Inflammatory macrophage treated with lipopolysaccharide for 1 hour (primary cell): ENCODE data around the gene UFM1.
"Not testable (repeated sequence)": the region's sequence is repeated elsewhere in the genome, so short reads cannot be mapped to it uniquely, and the experiment has no call there.

Source experiments
- DNase-seq, 2 donors: peaks; one replicate each; pipeline ENCODE4 v3.0.0-alpha.2; 2020 to 2022

The UFM1 gene

GRCh38 chr13:38349390-38350113 lies at the start of gene UFM1:
Gene UFM1 (plus strand): TSS chr13:38349851. CDS start chr13:38349920, 69 bp downstream.
- peak; percentile 92 to 94 for DNase-seq

GRCh38 chr13:38301236-38301635 lies 48.4 kb upstream of the UFM1 start:
- DNase-seq: no peak

DNA sequence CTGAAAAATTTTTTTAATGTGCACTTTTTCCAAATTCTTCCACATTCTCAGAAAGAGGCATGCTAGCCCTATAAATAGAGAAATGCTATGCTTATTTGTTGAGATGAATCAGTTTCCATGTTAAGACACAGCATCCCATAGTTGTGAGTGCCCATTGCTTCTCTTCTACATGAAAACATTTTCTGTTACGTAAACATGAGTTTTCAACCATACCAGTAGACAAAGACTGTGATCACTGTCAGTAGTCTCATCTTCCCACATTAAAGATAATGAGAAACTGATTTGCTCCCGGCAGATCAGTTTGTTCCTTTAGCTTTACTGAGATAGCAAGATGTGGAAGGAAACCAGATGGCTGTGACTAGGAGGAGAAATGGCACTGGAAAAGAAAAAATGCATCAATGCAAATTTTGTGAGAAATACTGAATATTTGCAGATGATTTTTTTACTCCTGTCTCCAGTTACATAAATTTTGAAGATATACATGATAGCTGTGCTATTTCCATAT lies 45.8 kb upstream of the UFM1 start:
- DNase-seq: no peak

GRCh38 chr13:38308736-38309135 lies 40.9 kb upstream of the UFM1 start:
- DNase-seq: no peak

- no peak for DNase-seq
Observed at GRCh38 chr13:38309397-38309796, 40.3 kb upstream of the UFM1 start.

- not testable (repeated sequence) for DNase-seq
Observed at GRCh38 chr13:38311175-38311574, 38.5 kb upstream of the UFM1 start.

DNA sequence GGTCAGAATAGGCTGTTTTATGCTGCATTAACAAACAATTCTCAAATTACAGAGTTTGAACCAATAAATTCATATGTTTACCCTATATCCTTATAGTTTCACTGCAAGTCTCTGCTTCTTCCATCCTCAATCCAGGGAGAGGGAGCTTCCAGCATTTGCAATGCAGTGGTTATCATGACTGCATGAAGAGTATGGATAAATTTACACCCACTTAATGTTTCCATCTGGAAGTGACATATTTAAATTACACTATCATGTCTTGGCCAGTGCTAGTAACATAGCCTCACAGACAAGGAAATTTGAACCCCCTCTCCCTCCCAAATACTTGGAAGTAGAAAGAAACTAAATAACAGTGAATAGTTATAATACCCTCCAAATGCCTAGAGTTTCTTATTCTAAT lies 33.5 kb upstream of the UFM1 start:
- DNase-seq: no peak

DNA sequence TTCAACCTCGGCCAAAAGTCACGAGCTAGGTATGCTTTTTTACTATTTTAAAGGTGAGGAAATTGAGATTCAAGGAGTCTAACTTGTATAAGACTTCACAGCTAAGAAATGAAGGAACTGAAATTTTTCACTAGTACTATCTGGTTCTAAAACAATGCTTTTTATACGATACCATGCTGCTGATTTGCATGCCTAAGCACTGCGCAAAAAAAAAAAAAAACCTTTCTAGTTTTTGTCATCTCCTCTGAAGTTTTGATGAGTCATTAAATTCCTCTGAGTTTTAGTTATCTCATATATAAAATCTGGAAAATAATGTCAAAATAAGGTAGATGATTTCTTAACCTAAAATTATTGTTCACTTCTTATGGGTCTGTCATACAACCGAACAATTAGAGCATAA lies 28.0 kb upstream of the UFM1 start:
- DNase-seq: no peak

- DNase-seq: no peak
Observed at GRCh38 chr13:38325426-38325825, 24.2 kb upstream of the UFM1 start.

- DNase-seq: no peak
Observed at GRCh38 chr13:38328699-38329098, 21.0 kb upstream of the UFM1 start.

GRCh38 chr13:38334845-38335244 lies 14.8 kb upstream of the UFM1 start:
- no peak for DNase-seq

DNA sequence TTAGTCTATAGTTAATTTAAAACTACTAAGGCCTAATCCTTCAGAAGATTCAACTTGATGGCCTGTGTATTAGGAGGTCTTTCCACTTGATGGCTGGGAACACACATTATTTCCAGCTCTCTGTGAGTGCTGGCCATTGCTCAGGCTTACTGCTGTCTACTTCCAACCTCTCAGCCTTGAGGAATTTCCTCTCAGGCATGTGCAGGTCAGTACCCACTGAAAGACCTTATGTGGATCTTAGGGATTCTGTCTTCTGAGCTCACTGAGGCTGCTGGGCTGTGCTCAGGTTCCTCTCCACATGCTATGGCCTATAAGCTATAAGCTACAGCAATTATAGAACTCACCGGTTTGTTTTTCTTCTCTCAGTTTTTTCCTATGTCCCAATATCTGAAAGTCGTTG lies 11.6 kb upstream of the UFM1 start:
- no peak for DNase-seq

DNA sequence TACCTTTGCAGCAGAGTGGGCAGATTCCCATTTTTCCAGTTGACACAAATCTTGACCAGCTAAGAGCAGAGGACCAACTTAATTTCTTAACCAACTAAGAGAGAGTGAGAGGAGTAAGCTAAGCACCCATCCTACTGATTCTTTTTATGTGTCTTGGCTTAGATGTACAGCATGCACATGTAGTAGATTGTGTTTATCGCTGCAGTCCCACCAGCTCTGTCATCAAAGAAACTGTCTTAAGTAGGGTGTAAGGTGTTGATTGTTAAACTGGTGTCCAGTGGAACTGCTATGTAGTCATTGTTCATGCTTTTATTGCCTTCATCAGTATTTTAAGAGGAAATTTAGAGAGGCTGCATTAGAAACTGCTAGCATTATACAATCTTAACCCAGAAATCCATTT lies 9.0 kb upstream of the UFM1 start:
- DNase-seq: no peak

GRCh38 chr13:38341149-38341692 lies 8.4 kb upstream of the UFM1 start:
- DNase-seq: no peak

DNA sequence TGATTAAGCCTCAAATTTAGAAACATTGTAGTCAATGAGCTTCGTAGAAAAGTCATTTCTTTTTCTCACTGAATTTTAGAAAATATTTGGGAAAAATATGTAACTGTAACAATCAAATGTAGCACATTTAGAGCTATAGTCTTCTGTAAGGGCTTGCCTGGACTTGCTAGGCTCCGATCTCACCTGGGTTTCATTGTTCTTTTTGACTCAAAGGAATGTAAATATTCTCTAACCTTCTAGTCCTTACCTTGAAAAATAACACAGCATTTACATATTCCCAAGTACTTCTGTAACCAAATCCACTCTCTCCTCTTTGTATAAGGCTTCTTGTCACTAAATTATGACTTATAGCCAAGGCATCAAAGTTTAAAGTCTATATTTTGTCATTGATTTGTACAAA lies 2.9 kb upstream of the UFM1 start:
- no peak for DNase-seq

- peak; percentile 68 to 70 for DNase-seq
Observed at GRCh38 chr13:38348861-38349389, 726 bp upstream of the UFM1 start.

DNA sequence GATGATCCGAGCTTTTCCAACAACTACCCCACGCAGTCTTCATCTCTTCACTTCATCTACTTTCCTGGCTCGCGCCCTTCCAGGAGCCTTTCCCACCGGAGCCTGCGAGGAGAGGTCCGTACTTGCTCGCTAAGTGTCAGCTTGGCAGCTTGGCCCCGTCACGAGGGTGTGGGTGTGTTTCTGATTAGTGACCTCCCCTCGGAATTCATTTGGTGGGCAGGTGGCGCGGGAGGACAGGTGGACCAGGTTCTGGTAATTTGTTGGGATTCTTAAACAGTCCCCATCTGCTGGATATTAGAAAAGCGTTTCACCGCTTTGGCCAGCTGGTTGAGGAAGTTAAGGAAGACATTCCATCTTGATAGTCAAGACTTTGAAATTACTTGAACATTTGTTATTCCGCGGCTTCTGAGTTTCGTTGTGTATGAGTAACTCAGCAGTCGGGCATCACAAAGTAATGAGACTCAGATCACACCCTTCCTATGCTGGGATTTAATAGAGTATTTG lies 515 bp downstream of the UFM1 start:
- DNase-seq: peak; percentile 31 to 34

DNA sequence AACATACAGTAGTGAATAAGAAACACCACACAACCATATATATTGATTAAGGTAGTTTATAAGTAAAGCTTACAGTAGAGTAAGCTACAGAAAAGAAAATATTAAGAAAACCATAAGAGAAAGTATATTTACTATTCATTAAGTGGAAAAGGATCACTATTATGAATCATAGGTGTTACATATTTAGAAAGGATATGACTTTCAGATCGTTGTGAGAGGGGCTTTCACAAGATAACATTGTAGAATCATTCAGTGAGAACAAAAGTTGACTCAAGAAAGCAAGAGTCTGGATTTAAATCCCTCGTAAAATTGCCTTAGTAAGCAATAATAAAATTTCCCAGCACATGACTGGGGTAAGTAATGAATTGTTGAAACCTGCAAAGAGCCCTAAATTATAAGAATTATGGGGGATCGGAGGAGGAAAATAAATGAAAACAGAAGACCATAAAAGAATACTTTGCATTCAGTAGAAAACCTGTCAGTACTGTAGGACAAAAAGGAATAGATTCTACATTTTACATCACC lies 6.0 kb downstream of the UFM1 start:
- DNase-seq: no peak

- DNase-seq: no peak
Observed at GRCh38 chr13:38358684-38359083, 9.0 kb downstream of the UFM1 start.

- peak; percentile 19 to 36 for DNase-seq
Observed at GRCh38 chr13:38361542-38362262, 12.1 kb downstream of the UFM1 start.

GRCh38 chr13:38363219-38363618 lies 13.6 kb downstream of the UFM1 start:
- DNase-seq: no peak

- not testable (repeated sequence) for DNase-seq
Observed at GRCh38 chr13:38363746-38364145, 14.1 kb downstream of the UFM1 start.

DNA sequence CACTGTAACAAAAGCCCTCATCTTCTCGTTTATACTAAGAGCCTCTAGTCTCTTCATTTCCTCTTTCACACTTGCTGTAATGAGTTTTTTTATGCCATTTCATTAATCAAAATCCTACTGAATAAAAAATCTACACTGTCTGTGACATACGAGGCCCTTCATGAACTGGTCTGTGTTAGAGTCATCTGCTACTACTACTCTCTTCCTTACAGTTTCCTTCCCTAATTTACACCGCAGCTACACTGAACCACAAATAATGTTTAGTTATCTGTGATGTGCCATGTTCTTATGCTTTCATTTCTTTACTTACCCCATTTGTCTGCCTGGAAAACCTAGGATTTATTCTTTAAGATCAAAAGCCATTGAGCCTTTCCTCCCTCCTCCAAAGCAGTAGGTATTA lies 16.0 kb downstream of the UFM1 start:
- no peak for DNase-seq
